H1 (cell line): ENCODE results near the gene TRMT10B. TPM values are rescaled to one million over a fixed set of nuclear protein-coding genes. Genes with fewer than 3 reads are reported as not detected.

Experiments
- CTCF ChIA-PET: fragments of 300-600 bp; sonication (Branson Sonifier 250); formaldehyde crosslinking; loops from one replicate; lab custom pipeline; 2021; ENCODE audit not compliant: partially characterized antibody; lab: Charles Lee
- POLR2A ChIA-PET: fragments of 300-600 bp; sonication (Branson Sonifier 250); formaldehyde crosslinking; loops from one replicate; lab custom pipeline; 2021; ENCODE audit warnings: inconsistent platforms; ENCODE audit not compliant: partially characterized antibody; lab: Charles Lee
- DNase-seq, 2 experiments: peaks; one replicate each; pipeline versions ENCODE4 v3.0.0 to v3.0.0-alpha.2; 2010 to 2022; ENCODE audit warnings: low spot score in 2 of 2, low read depth in 1 of 2, mixed read lengths in 1 of 2
- FAIRE-seq: peaks from 2 replicates; lab custom pipeline; 2011; peaks lifted over from hg19 to GRCh38; lab: Jason Lieb, UNC
- H2AFZ ChIP-seq: 2 replicates; pipeline ENCODE4 v1.8.1; 2012; ENCODE audit warnings: low read length, inconsistent platforms
- H2AK5ac ChIP-seq: 2 replicates; pipeline ENCODE4 v1.6.1; 2013; ENCODE audit warnings: low read depth, low read length
- H2BK120ac ChIP-seq: replicated peaks from 2 replicates; pipeline ENCODE3; 2013; ENCODE audit warnings: low read depth, low read length, inconsistent platforms
- H2BK12ac ChIP-seq: 2 replicates; pipeline ENCODE4 v1.6.1; 2013; ENCODE audit warnings: low read depth, low read length
- H2BK15ac ChIP-seq: 2 replicates; pipeline ENCODE4 v1.6.1; 2013; ENCODE audit warnings: low read length
- H2BK20ac ChIP-seq: 2 replicates; pipeline ENCODE4 v1.6.1; 2013; ENCODE audit warnings: low read length
- H2BK5ac ChIP-seq: 2 replicates; pipeline ENCODE4 v1.6.1; 2013; ENCODE audit warnings: low read depth, low read length
- H3K14ac ChIP-seq: 2 replicates; pipeline ENCODE4 v1.6.1; 2013; ENCODE audit warnings: inconsistent platforms; ENCODE audit not compliant: insufficient read length
- H3K18ac ChIP-seq: 2 replicates; pipeline ENCODE4 v1.6.1; 2013; ENCODE audit warnings: low read length; ENCODE audit errors: extremely low read depth
- H3K23ac ChIP-seq: 2 replicates; pipeline ENCODE4 v1.6.1; 2013; ENCODE audit warnings: inconsistent platforms; ENCODE audit not compliant: insufficient read length
- H3K23me2 ChIP-seq: 2 replicates; pipeline ENCODE4 v1.6.1; 2013; ENCODE audit warnings: low read depth, low read length
- H3K27ac ChIP-seq: 2 replicates; pipeline ENCODE4 v1.6.1; 2011; ENCODE audit warnings: low read depth, low read length, inconsistent platforms
- H3K27me3 ChIP-seq, 4 experiments: replicated peaks in 1 of 4; 1 replicate in 1 of 4; 2 replicates in 3 of 4; pipeline versions ENCODE4 v1.6.1 to v1.8.1; 2011 to 2013; ENCODE audit warnings: low read length in 3 of 4, mild to moderate bottlenecking in 3 of 4, inconsistent platforms in 2 of 4, mixed read lengths in 2 of 4, moderate library complexity in 1 of 4; ENCODE audit not compliant: control insufficient read depth in 3 of 4, insufficient read depth in 3 of 4; ENCODE audit errors: extremely low read depth in 1 of 4
- H3K36me3 ChIP-seq, 4 experiments: 2 replicates each; pipeline versions ENCODE4 v1.6.1 to v1.8.1; 2011 to 2013; ENCODE audit warnings: mild to moderate bottlenecking in 4 of 4, low read length in 3 of 4, moderate library complexity in 2 of 4, control low read depth in 1 of 4, inconsistent platforms in 1 of 4; ENCODE audit not compliant: insufficient read depth in 4 of 4, control insufficient read depth in 2 of 4
- H3K4ac ChIP-seq: replicated peaks from 2 replicates; pipeline ENCODE3; 2013; ENCODE audit warnings: low read length, low read depth, mixed read lengths, inconsistent platforms; ENCODE audit not compliant: insufficient read length
- H3K4me1 ChIP-seq, 4 experiments: replicated peaks in 1 of 4; 1 replicate in 1 of 4; 2 replicates in 3 of 4; pipeline versions ENCODE4 v1.6.1 to v1.8.1; 2011 to 2013; ENCODE audit warnings: low read length in 3 of 4, inconsistent platforms in 2 of 4, mixed read lengths in 1 of 4; ENCODE audit not compliant: insufficient read depth in 4 of 4, control insufficient read depth in 3 of 4
- H3K4me2 ChIP-seq, 2 experiments: 2 replicates each; pipeline versions ENCODE4 v1.6.1 to v1.8.1; 2011 to 2013; ENCODE audit warnings: low read depth in 2 of 2, low read length in 2 of 2, control low read depth in 1 of 2, inconsistent platforms in 1 of 2, mild to moderate bottlenecking in 1 of 2; ENCODE audit not compliant: insufficient read depth in 1 of 2
- H3K4me3 ChIP-seq, 4 experiments: fragments of 200-600, 300-600 bp in 1 of 4; sonication (generic), shearing (Covaris generic), sonication (Bioruptor Twin) in 1 of 4; 2 replicates each; pipeline versions ENCODE4 v1.5.1 to v1.8.1; 2011 to 2016; ENCODE audit warnings: low read length in 4 of 4, low read depth in 3 of 4, control low read depth in 2 of 4, inconsistent platforms in 2 of 4, mild to moderate bottlenecking in 2 of 4, mixed read lengths in 1 of 4, moderate library complexity in 1 of 4; ENCODE audit not compliant: insufficient read depth in 2 of 4; ENCODE audit errors: extremely low read depth in 1 of 4
- H3K56ac ChIP-seq: replicated peaks from 2 replicates; pipeline ENCODE3; 2013; ENCODE audit warnings: low read depth, mild to moderate bottlenecking, mixed read lengths, low read length, inconsistent platforms; ENCODE audit not compliant: insufficient read length
- H3K79me1 ChIP-seq: 2 replicates; pipeline ENCODE4 v1.6.1; 2013; ENCODE audit warnings: low read depth, low read length, control low read depth
- H3K79me2 ChIP-seq, 2 experiments: 2 replicates each; pipeline versions ENCODE4 v1.6.1 to v1.8.1; 2012 to 2013; ENCODE audit warnings: low read length in 2 of 2, mild to moderate bottlenecking in 2 of 2, inconsistent platforms in 1 of 2; ENCODE audit not compliant: insufficient read depth in 2 of 2, control insufficient read depth in 1 of 2
- H3K9ac ChIP-seq, 4 experiments: replicated peaks in 1 of 4; 1 replicate in 1 of 4; 2 replicates in 3 of 4; pipeline versions ENCODE4 v1.6.1 to v1.8.1; 2011 to 2013; ENCODE audit warnings: low read depth in 3 of 4, low read length in 3 of 4, control low read depth in 2 of 4, mild to moderate bottlenecking in 2 of 4, moderate library complexity in 2 of 4, inconsistent platforms in 1 of 4; ENCODE audit errors: extremely low read depth in 1 of 4
- H3K9me3 ChIP-seq, 2 experiments: 2 replicates each; pipeline versions ENCODE4 v1.6.1 to v1.8.1; 2012 to 2013; ENCODE audit warnings: mild to moderate bottlenecking in 2 of 2, moderate library complexity in 2 of 2, control low read depth in 1 of 2, inconsistent platforms in 1 of 2, low read depth in 1 of 2, low read length in 1 of 2, mixed read lengths in 1 of 2; ENCODE audit not compliant: insufficient read depth in 2 of 2
- H4K20me1 ChIP-seq, 2 experiments: replicated peaks in 1 of 2; 2 replicates each; pipeline versions ENCODE3 to v1.8.1; 2011 to 2013; ENCODE audit warnings: inconsistent platforms in 2 of 2, low read length in 2 of 2, mild to moderate bottlenecking in 1 of 2; ENCODE audit not compliant: insufficient read depth in 2 of 2, control insufficient read depth in 1 of 2
- H4K5ac ChIP-seq: 2 replicates; pipeline ENCODE4 v1.6.1; 2013; ENCODE audit warnings: low read length, low read depth, mixed read lengths, inconsistent platforms; ENCODE audit not compliant: insufficient read length
- H4K8ac ChIP-seq: 2 replicates; pipeline ENCODE4 v1.8.0; 2013; ENCODE audit warnings: mild to moderate bottlenecking, moderate library complexity, low read length, inconsistent platforms; ENCODE audit not compliant: insufficient read depth; ENCODE audit errors: extremely low read depth
- H4K91ac ChIP-seq: replicated peaks from 2 replicates; pipeline ENCODE3; 2013; ENCODE audit warnings: low read length, mixed read lengths, inconsistent platforms; ENCODE audit not compliant: insufficient read length
- MAX ChIP-seq: IDR thresholded peaks from 2 replicates; pipeline ENCODE4 v1.6.1; 2012; ENCODE audit warnings: inconsistent platforms
- WGBS, 2 experiments: shearing (Covaris generic) in 1 of 2; methylation state at CpG; one replicate each; pipeline versions ENCODE4 v1.1.6 to v1.1.7; 2013 to 2015; ENCODE audit warnings: low lambda C conversion rate in 2 of 2, mixed read lengths in 2 of 2, inconsistent platforms in 1 of 2, low coverage in 1 of 2, missing lambda C conversion rate in 1 of 2; ENCODE audit not compliant: insufficient replicate concordance in 2 of 2, insufficient coverage in 1 of 2, insufficient read length in 1 of 2; ENCODE audit errors: extremely low coverage in 1 of 2, missing lambda C conversion rate in 1 of 2; 5-methylcytosine and 5-hydroxymethylcytosine counted together
- polyA plus RNA-seq, 7 experiments: library from polyadenylated mRNA; depleted of rRNA in 3 of 7; stranded (reverse) in 5 of 7; unstranded in 2 of 7; fragments of >200 nt in 5 of 7; fragments of 200-250 nt in 2 of 7; gene quantifications; 1 replicate in 5 of 7; 2 replicates in 1 of 7; 4 replicates in 1 of 7; pipeline versions ENCODE4 v1.2.1 to v1.2.3, GENCODE V29; 2011 to 2013; ENCODE audit warnings: missing spikeins in 2 of 7, mixed read lengths in 2 of 7
- total RNA-seq: library from RNA; stranded (reverse); fragmentation: NEBNext Ultra II Directional; extraction: Animal tissue kit (Norgen Biotek cat#: 25700); gene quantifications from 2 replicates; pipeline ENCODE4 v1.2.1, GENCODE V29; 2021

The TRMT10B gene
- total and polyA plus RNA-seq, 2 of the 8 experiments (the other 6 are each of a cell fraction or from before 2014, with no cell fraction given): 2.4 to 4.5 TPM

GRCh38 chr9:37796232-37796631 is 42.6 kb downstream of the TRMT10B start:
- 79% methylated on average over 2 of the region's 2 CpGs; no CpG with 5 or more reads in 1 of the 2 experiments for WGBS, 2 experiments
- H2AK5ac ChIP-seq: no peak overlapping the region

More at GRCh38 chr9:37796232-37796631, 42.6 kb downstream of the TRMT10B start:
- no peak for TF ChIP-seq MAX
- no peak overlapping the region for H3K56ac ChIP-seq
- no peaks in the 10 kb centered on the region for H3K79me1 ChIP-seq
- no peaks in the 10 kb centered on the region for H3K79me2 ChIP-seq
- no peak overlapping the region for H2BK5ac ChIP-seq
- peaks cover 0 to 5% (median 0%) of the 10 kb centered on the region in 4 experiments; a peak in 2 of 7 replicates for H3K4me1 ChIP-seq
- H3K4ac ChIP-seq: no peak overlapping the region
- H2BK120ac ChIP-seq: no peak overlapping the region
- no peaks in the 10 kb centered on the region for H3K9me3 ChIP-seq
- no peak overlapping the region for H3K14ac ChIP-seq
- no peaks in the 10 kb centered on the region for H3K36me3 ChIP-seq
- no peak overlapping the region for H3K23ac ChIP-seq
- peaks cover 2% of the 10 kb centered on the region; the same call in 1 of the 2 replicates for H3K23me2 ChIP-seq
- H4K8ac ChIP-seq: no peak overlapping the region
- ChIA-PET POLR2A (interaction anchor here (2.3 kb wide), 1 partner anchor 12 kb away, joined by 5 read pairs; the partner anchor contains the start of gene EXOSC3), CTCF (interaction anchor here (1.4 kb wide), 1 partner anchor 383 kb away, joined by 3 read pairs; no protein-coding TSS in a partner anchor)
- DNase-seq (no peak), FAIRE-seq (no peak)
- H3K27ac ChIP-seq: no peak overlapping the region
- no peak overlapping the region for H2BK20ac ChIP-seq
- H3K27me3 ChIP-seq: no peaks in the 10 kb centered on the region; a peak in 1 of 7 replicates
- no peak overlapping the region for H3K18ac ChIP-seq
- H2AFZ ChIP-seq: no peak overlapping the region
- H4K20me1 ChIP-seq: no peaks in the 10 kb centered on the region
- no peak overlapping the region for H2BK15ac ChIP-seq
- no peak overlapping the region for H3K4me2 ChIP-seq
- H2BK12ac ChIP-seq: no peak overlapping the region
- H4K91ac ChIP-seq: no peak overlapping the region
- H3K4me3 ChIP-seq: no peak overlapping the region
- H4K5ac ChIP-seq: no peak overlapping the region
- H3K9ac ChIP-seq: no peak overlapping the region
